ENCODE measurements around the gene LRMDA.
"Not testable (repeated sequence)": the region's sequence is repeated elsewhere in the genome, so short reads cannot be mapped to it uniquely, and the experiment has no call there.

LRMDA gene

DNA sequence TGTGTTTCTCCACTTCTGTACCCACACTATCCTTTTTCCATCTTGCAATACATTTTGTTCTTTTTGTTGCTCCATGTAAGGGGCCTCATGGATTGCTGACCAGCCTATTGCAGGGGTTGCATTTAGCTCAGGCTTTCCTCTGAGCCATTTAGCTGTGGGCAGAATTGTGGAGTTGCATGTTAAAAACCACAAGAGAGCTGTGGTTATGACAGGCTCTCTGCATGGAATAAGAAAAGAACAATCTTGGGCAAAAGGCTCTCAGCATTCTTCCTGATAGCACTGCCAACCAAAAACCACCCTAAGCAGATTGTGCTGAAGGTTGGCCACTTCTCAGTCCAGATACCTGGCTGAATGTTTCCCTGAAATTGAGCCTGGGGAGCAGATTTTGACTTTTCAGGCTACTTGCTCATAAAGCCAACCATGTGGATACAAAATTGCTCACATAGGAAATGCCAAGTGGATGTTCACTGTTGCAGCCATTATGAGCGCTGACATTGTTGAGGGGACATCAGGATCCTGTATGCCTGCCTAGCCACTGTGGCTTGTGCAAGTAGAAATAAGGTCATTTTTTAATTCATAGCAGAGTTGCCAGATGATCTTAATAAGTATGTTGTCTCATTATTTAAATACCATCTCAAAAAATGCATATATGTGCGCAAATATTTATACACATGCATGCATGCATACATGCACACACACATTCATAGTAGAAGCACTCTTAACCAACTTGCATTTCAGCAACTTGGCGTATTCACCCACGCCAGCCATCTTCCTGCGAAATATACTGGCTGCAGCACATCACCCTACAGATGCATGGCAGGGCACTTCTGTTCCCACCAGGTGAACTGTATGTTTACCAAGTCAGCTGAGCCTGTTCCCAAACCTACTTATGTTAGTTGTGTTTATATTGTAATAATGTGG, 695.4 kb downstream of the LRMDA start:
- no peak for DNase-seq (ENCODE audit: low read depth)

DNA sequence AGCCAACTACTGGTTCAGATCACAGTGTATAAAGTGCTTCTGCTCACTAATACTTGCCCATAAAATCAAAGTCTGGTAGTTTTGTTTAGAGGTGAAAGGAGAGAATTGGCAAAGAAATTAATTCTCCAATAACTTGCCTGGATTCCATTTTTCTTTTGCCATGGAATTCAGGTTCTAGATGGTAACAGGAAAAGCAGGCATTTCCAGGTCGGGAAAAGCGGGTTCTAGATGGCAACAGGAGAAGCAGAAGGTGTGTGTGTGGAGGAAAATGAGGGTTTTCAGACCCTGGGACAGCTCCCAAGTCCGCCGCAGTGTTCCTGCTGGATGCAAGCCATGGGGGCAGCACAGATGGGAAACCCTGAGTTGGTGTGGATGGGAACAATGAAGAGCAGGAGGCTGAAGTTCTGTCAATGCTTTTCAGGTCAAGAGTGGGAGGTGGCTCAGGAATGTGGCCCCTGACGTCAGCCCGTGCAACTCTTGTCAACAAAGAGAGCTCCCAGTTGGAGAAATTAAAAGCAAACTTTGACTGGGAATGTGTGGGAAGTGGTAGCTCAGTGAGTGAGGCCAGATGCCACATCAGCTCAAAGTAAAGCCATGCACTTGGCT, 696.7 kb downstream of the LRMDA start:
- no peak for DNase-seq (ENCODE audit: low read depth)

DNA sequence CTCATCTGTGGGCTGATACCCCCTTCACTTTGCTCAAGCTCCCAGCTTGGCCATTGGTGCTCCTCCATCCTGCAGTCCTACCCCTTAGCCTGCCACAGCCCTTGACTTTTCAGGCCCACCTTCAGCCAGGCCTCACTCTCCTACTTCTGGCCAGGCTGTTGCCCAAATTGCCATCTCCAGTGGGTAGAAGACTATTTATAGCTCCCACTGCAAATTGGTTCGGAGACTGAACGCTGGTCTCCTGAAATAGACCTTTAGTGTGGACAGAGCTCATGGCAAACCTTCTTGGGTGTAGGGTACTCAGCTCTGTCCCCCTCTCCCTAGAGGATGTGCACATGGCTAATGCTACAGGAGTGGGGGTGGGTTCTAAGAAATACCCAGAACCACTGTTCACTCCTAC, 697.8 kb downstream of the LRMDA start:
- no peak for DNase-seq (ENCODE audit: low read depth)

DNA sequence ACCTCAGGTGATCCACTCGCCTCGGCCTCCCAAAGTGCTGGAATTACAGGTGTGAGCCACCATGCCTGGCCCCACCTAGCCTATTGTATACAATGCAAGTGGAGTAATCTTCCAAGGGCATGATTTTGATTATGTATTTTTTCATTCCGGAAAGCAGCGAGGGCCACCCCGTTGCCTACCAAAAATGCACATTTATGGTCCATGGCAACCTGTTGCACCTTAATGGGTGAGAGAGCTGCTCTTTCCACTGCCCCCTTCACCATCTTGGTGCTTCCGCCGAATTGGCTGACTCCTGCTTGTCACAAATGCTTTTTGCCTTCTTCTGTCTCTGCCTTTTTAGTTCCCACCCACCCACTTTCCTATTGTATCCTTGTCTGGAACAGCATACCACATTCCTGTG, 699.5 kb downstream of the LRMDA start:
- no peak for DNase-seq (ENCODE audit: low read depth)

DNA sequence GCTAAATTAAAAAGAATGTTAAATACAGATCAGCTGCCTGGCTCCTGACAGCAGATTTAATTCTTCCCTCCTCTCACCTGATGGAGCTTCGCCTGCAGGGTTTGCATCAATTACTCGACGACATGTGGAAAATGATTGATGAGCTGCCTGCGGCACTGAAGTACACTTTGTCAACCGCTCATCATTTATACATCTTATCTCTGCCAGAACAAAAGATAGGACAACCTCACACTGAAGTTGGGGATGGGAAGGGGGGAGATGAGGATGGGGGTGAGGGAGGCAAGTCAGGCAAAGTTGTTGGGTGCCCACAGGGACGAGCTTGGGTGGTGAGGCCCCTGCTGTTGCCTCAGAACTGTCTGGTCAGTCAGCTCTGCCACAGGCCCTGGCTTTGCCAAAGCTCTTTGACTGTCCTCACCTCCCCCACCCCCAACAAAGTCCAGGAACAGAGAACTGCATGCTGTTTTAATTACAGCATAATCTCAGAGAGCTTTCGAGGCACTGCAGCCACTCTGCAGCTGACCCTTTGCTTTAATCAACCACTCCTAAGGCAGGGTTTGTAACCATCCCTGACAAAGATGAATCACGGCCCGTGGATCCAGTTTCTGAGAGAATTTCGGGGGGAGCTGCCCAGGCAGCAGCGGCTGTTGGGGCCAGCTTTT, 702.3 kb downstream of the LRMDA start:
- no peak for DNase-seq (ENCODE audit: low read depth)

DNA sequence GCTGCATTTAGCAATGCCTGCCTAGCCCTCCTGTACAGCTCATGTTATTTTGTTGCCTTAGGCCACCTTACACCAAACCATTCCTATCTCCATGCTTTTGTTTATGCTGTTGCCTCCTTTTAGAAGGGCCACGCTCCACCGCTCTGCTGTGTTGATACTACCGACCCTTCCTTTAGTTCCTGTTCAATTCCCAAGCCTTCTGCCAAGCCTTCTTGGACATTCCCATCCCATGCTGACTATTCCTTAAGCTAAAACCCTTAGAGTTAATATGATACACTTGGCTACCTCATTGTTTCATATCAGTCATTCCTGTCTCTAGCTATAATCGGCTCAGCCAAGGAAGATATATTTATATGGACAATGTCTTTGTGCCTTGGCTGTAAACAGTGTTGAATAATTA, 705.5 kb downstream of the LRMDA start:
- DNase-seq (ENCODE audit: low read depth) = no peak

DNA sequence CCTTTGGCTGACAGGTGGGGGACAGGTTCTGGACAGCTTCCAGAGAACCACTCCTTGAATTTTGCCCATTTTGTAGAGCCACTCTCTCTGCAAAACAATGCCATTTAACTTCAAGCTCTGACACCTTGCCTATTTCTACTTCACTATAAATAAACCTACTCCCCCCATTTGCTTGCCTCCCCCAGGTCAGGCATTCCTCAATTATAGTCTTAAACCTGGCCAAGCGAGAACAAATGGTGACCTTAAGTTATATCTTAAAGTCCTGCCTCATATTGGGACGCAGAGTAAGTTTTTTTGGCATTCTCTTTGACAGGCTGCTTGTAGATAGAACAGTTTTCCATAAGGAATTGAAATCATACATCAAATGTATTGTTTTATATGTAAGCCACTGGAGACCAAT, 706.9 kb downstream of the LRMDA start:
- no peak for DNase-seq (ENCODE audit: low read depth)

DNA sequence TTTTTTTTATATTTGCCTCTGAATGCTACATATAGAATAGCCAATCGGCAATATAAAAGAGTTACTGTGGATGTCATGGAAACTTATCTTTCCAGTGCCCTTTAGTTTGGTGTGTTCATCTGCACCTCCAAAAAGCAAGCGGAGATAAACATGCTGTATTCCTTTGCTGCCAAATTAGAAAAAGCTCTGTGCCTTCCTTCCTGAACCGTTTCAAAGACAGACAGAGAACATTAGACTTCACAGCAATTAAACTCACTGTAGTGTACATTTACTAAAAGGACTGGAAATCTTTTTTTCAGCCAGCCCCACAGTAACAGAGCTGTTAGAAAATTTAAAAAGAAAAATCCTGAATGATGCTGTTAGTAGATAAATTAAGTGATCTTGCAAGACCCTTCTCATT, 707.5 kb downstream of the LRMDA start:
- DNase-seq (ENCODE audit: low read depth) = no peak

DNA sequence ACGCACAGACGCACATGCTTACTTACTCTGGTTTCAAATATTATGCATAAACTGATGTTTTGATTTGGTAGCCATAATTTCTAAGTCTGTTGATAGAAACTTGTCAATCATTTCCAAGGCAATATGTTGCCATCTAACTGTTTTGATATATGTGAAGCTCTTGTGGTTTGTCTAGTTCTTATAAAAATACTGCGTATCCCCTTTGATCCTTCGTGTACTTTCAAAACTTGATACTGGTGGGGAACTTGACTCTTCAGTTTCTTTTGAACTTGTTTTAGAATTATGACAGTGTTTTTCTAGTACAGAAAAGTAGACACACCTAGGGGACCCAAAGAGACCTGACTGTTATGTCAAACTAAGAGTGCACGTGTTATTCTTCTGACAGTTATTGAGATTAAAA, 708.0 kb downstream of the LRMDA start:
- DNase-seq (ENCODE audit: low read depth) = no peak

DNA sequence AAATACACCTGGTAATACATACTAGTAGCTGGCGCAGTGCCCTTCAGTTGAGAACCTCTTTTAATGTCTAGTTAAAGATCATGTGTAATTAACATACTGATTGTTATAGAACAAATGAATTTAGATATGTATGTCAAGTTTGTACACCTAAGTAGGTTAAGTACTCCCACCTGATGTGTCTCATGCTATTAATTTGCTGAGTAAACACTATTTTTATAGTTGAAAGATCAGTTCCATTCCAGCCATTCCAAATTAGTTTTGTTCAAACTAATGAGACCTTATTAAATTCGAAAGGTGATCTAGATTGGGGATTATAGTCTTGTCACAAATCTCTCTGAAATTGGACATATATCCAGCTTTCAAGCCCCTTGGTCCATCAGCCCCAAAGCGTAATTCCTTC, 710.0 kb downstream of the LRMDA start:
- DNase-seq (ENCODE audit: low read depth) = no peak

DNA sequence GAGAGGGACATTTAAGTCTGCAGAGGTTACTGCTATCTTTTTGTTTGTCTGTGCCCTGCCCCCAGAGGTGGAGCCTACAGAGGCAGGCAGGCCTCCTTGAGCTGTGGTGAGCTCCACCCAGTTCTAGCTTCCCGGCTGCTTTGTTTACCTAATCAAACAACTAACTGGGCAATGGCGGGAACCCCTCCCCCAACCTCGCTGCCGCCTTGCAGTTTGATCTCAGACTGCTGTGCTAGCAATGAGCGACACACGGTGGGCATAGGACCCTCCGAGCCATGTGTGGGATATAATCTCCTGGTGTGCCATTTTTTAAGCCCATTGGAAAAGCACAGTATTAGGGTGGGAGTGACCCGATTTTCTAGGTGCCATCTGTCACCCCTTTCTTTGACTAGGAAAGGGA, 716.8 kb downstream of the LRMDA start:
- DNase-seq (ENCODE audit: low read depth) = not testable (repeated sequence)

DNA sequence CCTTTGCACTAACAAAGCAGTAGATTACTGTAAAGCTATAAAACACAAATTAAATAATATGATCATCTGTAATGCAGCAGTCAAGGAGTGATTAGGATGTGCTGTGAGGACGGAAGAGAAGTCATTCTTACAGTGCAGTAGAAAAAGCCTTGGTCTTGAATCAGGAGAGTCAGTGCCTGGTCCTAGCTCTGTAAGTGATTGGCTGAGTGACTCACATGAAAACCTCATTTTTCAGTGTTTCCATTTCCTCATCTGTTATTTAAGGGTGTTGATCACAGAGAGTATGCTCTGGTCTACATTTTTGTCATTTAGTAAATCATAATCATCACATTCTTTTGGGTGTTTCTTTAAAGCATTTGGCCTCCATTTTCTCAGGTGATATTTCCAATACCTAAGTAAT, 717.8 kb downstream of the LRMDA start:
- no peak for DNase-seq (ENCODE audit: low read depth)

DNA sequence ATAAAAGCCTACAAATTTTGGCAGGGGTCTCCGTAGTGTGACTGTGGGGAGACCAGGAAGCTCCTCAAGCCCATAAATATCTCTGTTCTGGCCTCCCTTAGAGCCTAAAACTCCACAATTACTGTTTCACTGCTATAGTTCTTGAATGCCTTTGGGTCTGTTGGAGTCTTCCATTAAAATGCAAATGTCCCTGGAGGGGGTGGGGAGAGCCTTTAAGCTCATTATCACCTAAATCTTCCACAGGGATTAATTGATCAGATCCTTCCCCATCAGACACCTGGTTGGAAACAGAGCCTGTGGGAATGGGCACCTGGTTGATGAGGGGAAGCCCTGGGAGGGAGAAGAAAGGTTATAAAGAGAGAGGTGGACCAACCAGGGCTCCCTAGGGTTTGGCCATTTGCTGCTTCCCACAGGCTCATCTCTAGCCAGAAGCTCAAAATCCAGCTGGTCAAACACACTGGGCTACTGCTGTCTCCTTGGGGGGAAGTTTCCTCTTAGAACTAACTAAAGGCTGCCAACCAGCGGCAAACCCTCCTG, 718.2 kb downstream of the LRMDA start:
- DNase-seq (ENCODE audit: low read depth) = no peak

DNA sequence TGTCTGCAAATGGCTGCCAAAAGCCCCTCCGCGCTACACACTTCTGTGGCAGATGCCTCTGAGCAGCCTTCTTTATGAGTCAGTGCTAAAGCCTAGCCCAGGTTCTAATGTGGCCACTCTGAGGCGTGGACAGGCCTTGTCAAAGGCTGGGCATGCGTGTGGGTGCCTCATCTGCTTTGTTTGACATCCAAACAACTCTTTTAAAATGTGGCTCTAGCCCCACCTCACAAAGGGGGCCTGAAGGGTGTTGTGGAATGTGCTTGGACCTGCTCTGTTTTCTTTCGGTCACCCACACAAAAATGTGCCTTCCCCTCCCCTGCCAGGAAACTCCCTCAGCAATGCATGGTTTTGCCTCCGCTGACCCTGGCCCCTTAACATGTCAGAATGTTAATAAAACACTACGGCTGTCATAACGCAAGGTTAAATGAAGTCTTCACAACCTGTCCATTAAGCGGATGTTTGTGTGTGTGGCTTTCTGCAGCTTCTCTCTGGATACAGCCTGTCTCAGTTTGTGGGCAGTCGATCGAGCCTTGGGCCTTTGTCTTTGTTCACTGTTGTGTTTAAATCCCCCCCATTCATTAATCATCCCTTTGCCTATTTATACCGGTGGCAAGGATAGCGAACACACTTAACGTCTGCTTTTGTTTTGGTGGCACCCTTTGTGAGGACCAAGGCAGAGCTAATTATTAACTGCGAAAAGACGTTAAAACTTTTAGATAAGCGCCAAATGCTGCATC, 718.9 kb downstream of the LRMDA start:
- no peak for DNase-seq (ENCODE audit: low read depth)

DNA sequence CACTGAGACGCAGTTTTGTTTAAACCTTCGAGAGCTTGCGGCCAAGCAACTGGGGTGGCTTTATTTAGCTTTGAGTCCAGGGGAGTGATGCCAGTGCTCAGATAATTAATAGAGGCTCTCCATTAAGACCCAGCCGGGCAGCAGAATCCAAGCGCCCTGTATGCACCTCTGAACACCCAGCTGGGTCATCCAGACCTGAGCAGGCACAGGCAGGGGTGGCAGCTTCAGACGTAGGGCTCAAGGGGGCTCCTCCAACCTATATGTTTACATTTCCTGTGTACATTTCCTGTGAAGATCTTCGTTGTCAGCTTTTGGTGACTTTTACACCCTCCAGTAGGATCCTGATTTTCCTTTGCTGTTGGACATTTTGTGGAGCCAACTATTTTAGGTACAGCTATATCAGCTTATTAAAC, 719.5 kb downstream of the LRMDA start:
- no peak for DNase-seq (ENCODE audit: low read depth)

DNA sequence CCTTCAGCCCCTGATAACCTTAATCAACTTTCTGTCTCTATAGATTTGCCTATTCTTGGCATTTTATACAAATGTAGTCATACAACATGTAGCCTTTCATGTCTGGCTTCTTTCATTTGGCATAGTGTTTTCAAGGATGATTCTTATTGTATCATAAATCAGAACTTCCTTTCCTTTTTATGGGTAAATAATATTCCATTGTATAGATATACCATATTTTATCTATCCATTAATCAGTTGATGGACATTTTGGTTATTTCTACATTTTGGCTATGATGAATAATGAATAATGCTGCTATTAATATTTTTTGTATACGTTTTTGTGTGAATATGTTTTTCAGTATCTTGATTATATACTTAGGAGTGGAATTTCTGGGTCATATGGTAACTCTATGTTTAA, 720.8 kb downstream of the LRMDA start:
- no peak for DNase-seq (ENCODE audit: low read depth)

DNA sequence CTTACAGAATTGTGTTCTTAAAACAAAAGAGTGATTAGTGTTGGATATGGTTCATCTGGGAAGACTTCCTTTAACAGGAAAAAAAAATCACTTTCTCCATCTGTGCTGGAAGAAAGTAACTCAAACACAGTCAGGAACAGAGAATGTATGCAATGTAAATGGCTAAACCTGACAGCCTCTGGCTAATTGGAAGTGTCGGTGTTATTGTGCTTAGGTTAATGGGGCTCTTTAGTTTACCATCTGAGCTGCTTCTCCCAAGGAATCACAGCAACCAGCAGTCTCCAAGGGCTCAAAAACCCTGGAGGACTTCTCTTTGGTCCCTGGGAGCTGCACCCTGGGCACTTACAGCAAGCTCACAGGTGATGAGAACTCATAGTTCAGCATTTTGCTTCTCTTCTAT, 724.5 kb downstream of the LRMDA start:
- DNase-seq (ENCODE audit: low read depth) = no peak

DNA sequence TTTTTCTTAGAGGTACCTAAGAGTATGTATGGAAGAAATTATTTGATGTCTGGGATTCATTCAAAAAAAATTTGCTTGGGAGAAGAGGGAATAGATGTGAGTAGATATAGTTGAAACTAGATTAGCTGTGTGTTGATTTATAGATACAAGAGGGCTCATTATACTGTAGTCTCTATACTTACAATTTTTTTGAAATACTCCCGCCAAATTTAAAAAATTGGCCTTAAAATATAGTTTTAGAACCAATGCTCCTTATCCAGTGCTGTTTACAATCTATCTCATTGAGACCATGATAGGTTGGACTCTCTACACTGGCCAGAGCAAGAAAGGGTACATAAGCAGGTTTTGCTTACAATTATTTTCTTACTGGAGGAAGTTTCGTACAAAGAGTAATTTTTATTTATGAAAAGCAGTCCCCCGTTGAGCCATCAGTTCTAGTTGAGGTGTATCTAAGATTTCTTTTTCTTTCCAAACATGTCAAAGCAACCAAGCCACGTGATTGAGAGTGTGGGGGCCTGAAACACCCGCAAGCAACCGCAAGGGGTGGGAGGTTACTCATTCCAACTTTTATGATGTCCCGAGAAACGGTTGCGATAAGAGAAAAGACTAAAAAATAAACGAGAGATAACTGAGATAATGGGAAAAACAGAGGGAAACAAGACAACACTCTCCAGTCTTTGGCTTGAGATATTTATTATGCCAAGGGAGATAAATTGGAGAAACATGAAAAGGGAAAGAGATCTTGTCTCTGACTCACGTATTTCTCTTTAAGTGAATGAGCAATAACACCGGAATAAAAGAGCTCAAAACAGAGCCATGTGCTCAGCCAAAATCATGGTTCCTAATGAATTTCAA, 729.2 kb downstream of the LRMDA start:
- DNase-seq (ENCODE audit: low read depth) = no peak

DNA sequence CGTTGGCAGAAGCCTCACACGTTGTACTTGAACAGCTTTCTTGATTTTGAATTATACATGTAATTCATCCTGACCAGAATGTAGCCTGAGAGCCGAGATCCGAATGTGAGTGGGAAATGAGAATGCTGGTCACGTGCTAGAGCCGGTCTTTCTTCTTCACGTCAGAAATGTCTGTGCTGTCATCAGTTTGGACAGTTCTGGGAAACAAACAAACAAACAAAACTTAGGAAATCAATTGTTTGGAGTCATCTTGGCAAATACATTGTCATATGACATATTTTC, 729.8 kb downstream of the LRMDA start:
- no peak for DNase-seq (ENCODE audit: low read depth)

DNA sequence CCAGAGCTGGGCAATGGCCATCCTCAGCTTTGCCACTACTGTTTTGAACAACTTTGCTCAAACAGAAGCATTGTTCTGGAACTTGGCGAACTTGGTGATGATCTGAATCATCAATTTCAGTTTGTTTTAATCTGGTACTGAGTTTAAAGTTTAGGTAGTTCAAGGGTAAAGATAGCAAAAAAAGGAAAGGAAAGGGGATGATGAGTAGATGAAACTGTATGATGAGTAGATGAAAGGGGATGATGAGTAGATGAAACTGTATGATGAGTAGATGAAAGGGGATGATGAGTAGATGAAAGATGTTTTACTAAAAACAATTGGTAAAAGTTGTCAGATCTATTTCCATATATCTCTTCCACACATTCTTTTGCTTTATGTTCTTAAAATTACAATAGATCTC, 737.0 kb downstream of the LRMDA start:
- no peak for DNase-seq (ENCODE audit: low read depth)

DNA sequence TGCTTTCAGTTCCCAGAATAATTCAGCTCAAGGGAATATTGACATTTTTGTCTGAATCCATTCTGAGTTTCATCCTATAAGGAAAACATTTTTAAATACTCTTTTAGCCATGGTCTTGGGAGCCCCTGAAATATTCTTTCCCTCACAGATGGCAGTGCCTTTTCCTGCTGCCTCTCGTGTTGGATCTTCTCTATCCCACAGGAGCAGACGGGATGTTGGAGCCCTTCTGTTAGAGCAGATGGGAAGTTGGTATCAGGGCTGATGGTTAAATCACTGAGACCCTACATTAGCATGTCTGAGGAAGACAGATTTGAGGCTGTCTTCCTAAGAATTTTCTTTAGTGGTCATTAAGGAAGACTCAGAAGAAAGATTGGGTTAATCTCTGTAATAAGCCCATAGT, 737.8 kb downstream of the LRMDA start:
- no peak for DNase-seq (ENCODE audit: low read depth)

DNA sequence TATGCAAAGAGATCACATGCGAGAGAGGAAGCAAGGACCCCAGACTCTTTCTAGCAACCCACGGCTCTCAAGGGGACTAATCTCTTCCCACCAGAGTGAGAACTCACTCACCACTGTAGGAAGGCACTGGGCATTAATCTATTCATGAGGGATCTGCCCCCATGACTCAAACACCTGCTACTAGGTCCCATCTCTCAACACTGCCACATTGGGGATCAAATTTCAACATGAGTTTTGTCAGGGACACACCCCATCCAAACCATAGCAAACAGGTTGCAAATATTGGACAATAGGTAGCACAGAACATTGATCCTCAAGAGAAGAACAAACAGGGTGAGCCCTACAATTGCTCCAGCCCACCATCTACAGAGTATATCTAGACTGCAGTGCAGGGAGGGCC, 740.6 kb downstream of the LRMDA start:
- no peak for DNase-seq (ENCODE audit: low read depth)

Measured in activated T-helper 9 cell treated with anti-CD3 and anti-CD28 coated beads, Interleukin-2, amount 50 U/mL, for 16 hours (primary cell).